GM21528 (cell line): Measurements from ENCODE around the gene TM4SF5.

ENCODE experiments used
- ATAC-seq: cut with Tn5 transposase; IDR thresholded peaks from one replicate; pipeline ENCODE4 v1.9.1; 2021; ENCODE audit warnings: mild to moderate bottlenecking, moderate library complexity; ENCODE audit not compliant: unreplicated experiment, low FRiP score

Gene TM4SF5, protein sequence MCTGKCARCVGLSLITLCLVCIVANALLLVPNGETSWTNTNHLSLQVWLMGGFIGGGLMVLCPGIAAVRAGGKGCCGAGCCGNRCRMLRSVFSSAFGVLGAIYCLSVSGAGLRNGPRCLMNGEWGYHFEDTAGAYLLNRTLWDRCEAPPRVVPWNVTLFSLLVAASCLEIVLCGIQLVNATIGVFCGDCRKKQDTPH

DNA sequence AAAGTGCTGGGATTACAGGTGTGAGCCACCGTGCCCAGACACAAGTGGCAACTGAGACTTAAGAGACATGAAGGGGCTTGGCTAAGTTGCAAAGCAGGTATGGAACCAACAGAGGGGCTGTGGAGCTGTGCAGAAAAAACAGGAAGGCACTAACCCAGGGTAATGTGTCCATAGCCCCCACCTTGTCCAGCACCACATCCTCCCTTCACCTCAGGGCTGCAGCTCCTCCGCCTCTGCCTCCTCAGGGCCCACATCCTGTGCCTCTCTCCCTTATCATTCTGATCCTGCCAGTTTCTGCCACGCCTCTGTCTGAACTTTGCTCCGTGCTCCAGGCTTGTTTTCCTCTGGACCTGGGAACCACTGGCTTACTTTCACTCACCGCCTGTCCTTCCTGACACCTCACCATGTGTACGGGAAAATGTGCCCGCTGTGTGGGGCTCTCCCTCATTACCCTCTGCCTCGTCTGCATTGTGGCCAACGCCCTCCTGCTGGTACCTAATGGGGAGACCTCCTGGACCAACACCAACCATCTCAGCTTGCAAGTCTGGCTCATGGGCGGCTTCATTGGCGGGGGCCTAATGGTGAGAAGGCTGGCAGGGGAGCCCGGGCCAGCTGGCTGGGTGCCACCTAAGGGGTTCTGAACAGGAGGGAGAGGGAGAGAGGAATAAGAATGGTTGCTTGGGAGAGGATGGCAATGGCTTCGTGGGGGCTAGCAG is at the start of gene TM4SF5:
TSS of gene TM4SF5 (plus strand) at position 368 of the 716 bp plus-strand sequence. CDS start at position 405, 37 bp downstream.
- no peak for ATAC-seq

DNA sequence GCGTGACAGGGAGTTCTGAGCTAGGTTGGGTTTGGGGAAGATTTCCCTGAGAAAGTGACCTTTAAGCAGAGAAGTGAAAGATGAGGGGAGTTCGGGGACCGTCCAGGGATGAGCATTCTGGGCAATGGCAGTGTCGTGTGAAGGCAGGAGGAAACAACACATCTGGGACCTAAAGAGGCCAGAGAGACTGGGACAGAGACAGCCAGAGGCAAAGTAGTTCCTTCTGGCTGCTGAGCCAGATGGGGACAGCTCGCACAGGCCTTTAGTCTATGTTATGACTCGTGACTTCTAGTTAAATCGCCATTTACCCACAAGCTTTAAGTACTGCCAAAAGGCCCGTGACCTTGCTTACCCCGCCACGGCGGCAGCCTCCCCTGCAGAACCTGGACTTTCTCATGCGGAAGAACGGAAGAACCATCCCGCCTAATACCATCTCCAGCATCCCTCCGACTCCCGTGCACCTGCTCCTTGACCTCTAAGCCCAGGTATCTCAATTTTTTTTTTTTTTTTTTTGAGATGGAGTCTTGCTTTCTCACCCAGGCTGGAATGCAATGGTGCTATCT is 48.9 kb upstream of the TM4SF5 start:
- no peak for ATAC-seq

DNA sequence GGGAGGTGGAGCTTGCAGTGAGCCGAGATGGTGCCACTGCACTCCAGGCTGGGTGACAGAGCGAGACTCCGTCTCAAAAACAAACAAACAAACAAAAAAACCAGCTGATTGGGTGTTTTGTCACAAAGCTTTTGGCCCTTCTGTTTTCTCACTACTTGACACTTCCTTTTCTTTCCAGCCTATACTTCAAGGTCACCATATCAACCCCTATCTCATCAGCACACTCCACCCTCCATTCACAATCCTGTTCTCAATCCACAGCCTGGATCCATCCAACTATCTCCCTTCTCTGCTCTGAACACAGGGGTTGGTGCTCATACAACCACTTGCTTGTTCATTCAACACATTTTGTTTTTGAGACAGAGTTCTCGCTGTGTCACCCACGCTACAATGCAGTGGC is 47.0 kb upstream of the TM4SF5 start:
- ATAC-seq: no peak

DNA sequence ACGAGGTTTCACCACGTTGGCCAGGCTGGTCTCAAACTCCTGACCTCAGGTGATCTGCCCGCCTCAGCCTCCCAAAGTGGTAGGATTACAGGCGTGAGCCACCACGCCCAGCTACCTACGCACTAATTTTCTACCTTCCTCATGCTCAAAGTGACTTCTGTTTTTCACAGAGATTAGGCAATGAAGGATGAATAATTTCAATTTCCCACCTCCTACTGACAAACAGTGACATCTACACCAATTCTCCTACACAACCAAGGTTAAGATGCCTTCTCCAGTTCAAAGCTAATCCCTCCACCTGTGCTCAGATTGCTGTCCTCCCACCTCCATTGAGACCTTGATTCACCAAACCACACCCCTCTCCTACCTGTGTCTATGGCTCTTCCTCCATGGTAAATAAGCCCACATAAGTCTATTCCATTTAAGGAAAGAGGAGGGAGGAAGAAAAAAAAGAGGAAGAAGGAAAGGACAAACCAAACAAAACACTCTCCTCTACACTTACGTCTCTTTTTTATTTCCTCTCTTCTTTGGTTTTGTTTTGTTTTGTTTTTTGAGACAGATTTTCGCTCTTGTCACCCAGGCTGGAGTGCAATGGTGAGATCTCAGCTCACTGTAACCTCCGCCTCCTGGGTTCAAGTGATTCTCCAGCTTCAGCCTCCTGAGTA is 45.9 kb upstream of the TM4SF5 start:
- no peak for ATAC-seq

DNA sequence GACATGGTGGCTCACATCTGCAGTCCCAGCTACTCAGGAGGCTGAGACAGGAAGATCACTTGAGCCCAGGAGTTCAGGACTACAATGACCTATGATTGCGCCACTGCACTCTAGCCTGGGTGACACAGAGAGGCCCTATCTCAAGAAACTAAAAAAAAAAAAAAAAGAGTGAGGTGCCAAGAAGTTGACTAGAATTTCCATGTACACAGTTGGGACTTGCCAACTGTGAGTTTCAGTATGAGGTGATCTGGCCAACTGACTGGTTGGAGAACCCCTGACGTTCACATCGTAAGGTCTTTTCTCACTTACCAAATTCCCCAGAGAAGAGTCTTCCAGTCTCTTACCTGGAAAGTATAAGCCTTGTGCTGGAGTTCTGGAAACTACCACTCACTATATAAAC is 43.6 kb upstream of the TM4SF5 start:
- ATAC-seq: no peak

DNA sequence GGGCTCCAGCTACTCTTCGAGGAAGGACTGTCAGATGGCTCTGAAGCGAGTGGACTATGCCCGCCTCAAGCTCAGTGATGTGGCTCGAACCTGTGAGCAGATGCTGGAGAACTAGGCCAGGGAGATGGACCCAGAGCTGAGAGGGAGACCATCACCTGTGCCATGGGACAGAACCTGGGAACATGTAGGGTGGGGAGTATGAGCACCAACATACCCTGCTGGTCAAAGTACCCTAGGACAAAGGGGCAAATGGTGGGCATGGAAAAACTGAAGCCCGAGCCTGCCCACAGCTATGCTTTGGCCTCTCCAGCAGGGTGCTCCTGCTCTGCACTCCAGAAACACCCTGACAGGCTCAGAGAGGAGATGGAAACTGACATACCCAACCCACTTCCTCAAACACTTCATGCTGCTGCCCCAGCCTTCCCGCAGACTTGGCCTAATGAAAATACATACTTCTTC is 38.6 kb upstream of the TM4SF5 start:
- no peak for ATAC-seq

DNA sequence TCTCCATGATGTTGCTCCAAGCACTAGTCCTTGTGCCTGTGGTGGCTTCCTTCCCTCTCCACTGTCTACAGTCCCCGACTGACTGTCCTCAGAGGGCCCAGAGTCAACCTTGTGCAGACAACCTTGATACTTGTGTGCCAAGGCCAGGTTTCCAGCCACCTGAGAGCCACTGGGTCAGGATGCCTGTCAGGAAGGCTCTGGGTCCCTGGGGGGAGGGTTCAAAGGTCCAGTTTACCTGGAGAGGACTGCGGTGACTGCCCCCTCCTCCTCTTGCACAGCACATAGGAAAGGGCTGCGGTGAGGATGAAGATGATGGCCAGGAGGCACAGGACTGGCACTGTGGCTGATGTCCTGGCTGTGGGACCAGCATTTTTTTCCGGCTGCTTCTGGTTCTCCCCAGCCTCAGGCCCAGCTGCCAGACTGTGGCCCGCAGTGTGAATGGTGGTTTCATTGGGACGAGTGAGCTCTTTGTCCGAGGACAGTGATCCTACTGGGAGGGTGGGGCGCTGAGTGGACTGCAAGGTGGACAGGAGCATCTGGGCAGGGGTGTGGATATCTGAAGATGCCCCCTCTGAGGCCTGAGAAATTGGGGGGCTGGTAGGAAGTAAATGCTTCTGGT is 36.7 kb upstream of the TM4SF5 start:
- ATAC-seq: no peak

DNA sequence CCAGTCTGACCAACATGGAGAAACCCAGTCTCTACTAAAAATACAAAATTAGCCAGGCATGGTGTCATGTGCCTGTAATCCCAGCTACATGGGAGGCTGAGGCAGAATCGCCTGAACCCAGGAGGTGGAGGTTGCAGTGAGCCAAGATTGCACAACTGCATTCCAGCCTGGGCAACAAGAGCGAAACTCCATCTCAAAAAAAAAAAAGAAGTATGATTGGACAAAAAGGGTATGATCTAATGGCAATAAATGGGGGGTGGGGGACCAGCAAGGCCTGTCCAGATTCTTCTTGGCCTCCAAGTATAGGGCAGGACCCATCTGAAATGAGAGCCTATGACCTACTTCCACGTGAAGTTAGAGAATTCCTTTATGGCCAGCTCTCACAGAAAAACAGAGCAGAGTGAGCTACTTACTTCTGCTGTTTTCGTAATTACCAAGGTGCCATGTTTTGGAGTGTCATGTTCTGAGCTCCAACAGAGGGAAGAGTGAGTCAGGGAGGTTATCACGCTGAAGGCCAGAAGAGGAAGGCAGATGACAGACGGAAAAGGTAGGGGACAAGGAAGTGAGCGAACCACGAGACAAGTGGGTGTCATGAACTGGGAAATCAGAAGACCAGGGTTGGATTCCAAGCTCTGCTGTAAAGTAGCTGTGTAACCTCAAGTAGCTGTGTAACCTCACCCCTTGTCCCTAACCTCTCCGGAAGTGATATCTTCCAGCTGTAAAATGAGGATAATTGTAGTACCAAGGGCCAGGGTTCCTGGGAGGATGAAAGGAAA is 35.6 kb upstream of the TM4SF5 start:
- ATAC-seq: no peak

DNA sequence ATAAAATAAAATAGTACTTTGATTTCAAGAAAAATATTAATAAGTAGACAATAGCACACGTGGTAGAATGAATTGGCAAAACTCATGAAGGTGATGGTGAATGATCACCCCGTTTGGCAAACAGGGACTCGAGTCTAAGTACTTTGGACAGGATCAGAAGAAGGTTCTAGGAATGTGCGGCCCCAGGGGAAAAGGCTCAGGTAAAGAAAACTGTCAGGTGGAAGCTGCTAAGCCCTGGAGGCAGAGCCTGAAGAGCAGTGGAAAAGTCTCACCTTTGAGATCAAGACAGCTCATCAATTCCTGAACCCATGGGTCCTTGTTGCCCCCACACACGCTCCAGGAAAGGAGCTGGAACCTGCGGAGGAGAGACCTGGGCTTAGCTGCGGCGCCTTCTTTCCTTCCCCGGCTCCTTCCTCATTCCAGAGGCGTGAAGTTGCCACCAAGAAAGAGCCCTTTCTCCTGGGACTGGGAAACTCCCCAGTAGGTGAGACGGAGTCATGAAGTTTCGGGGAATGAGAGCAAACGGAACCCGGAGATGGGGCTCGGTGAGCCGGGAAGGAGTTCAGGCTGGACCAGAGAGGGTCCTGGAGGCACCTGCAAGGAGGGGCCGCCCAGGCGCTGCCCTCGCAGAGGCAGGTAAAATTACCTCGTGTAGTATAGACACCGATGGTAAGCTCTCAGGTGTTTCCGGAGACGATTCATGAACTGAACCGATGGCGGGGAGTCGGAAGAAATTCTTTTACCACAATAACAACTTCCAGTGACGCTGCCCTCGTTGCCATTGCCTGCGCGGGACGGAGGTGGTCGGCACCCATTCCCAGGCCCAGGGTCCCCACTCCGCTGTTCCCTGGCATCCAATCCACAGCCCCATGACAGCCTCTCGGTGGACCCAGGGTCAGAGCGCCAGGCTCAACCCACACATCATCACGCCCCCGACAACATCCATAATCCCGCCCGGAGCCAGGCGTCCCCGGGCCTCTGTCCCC is 33.3 kb upstream of the TM4SF5 start:
- no peak for ATAC-seq

DNA sequence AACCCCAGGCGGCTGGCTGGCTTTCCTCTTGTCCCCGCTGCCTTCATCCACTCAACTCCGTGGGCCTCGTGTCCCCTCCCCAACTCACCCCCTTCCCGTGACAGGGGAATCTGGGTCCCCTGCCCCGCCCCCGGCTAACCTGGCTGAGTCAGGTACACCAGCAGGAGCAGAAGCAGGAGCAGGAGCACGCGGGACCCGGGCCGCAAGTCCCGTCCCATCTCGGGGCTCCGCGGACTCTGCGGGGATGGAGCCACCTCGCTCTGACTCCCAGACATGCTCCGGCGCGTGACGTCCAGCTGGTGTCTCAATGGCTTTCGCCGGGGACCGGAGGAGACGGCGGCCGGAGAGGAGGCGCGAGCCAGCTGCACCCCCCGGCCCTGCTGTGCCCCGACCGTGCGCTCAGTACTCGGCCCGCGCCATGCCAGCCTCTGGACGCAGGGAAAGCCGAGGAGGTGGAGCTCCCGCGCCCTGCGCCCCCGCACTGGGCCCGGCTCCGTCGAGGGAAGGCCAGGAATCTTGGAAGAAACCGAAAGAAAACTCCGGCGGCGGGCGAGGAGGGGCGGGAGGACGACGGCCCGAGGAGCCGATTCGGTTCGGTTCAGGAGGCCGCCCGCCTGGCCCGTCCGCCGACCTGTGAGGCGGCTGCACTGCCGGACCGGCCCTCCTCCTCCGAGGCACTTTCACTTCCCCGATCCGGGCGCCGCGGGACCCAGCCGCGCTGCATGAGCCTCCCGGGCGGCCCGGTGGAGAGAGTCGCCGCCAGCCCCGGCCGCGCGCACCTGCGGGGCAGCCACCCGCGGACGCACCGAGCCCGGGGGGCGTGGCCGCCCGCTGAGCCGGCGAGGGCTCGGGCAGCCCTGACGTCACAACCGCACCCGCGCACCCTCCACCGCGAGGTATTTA is 32.3 kb upstream of the TM4SF5 start, which contains the start of the genes CXCL16 and ZMYND15:
TSS of gene CXCL16 (minus strand) at position 807 of the 903 bp plus-strand sequence. CDS start at position 218, 589 bp downstream.
TSS of gene ZMYND15 (plus strand) at position 712 of the 903 bp plus-strand sequence. CDS start 716 bp downstream, outside the sequence.
- no peak for ATAC-seq

DNA sequence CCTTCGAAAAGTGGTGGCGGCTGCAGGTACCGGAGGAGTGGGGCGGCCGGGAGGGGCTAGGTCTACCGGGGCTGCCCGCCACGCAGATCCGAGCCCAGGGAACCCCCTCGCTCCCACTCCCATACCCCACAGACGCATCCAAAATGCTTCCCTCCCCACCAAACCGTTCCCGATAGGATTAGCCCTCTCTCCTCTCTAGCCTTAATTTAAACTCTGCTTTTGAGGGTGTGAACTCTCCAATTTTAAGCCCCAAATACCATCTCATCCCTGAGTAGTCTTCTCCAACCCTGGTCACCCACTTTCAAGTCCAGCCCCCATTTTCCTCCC is 31.7 kb upstream of the TM4SF5 start:
- ATAC-seq: no peak

DNA sequence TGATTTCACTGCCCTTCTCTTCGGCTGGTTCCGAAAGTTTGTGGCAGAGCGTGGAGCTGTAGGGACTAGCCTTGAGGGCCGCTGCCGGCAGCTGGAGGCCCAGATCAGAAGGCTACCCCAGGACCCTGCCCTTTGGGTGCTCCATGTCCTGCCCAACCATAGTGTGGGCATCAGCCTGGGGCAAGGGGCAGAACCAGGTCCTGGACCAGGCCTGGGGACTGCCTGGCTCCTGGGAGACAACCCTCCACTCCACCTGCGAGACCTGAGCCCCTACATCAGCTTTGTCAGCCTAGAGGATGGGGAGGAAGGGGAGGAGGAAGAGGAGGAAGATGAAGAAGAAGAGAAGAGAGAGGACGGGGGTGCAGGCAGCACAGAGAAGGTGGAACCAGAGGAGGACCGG is 31.1 kb upstream of the TM4SF5 start:
- no peak for ATAC-seq

DNA sequence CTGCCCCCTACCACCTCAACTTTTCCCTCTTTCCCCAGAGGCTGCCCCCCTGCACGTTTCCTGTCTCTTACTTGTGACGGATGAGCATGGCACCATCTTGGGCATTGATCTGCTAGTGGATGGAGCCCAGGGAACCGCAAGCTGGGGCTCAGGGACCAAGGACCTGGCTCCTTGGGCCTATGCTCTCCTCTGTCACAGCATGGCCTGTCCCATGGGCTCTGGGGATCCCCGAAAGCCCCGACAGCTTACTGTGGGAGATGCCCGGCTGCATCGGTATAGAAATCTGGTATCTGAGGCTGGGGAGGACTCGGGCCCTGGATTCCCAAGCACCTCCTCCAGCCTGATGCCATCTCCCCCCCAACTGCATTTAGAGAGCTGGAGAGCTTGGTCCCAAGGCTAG is 30.1 kb upstream of the TM4SF5 start:
- no peak for ATAC-seq

DNA sequence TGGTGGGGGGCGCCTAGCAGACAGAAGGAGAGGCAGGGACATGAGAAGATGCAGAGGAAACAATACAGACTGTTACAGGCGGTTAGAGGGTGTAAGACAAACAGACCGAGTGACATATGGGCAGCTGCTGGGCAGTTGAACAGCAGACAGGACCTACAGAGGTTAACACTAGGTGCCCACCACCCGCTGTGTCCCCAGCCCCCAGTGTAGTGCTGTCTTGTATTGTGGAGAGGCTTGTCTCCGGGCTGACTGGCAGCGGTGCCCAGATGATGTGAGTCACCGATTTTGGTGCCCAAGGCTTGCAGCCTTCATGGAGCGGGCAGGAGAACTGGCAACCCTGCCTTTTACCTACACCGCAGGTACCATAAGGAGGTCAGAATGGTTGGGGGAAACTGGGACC is 29.6 kb upstream of the TM4SF5 start:
- ATAC-seq: no peak

DNA sequence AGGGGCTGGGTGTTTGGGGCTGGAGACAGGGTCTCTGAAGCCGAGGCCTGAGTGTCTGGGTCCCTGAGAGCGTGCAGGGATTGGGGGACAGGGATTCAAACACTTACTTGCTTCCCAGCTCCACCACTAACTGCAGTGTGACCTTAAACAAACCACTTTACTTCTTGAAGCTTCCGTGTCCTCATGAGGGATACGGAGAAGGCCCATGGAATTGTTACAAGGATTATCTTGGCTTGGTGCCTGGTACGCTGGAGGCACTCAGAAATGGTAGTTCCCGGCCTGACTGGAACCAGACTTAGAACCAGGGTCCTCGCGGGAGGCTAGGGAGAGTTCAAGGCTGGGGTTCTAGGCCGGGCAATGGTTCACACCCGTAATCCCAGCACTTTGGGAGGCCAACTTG is 29.1 kb upstream of the TM4SF5 start:
- ATAC-seq: no peak

DNA sequence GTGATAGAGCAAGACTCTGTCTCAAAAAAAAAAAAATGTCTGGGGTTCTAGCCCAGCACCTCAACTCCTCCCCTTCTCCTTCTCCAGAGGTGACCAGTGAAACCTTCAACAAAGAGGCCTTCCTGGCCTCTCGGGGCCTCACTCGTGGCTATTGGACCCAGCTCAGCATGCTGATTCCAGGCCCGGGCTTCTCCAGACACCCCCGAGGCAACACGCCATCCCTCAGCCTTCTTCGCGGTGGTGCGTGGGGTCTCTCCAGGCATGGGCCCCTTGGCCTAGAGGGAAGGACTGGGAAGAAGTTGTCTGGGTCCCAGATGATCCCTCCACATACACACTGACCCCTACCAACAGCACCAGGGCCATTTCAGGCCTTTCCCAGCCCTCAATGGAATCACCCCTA is 28.5 kb upstream of the TM4SF5 start:
- ATAC-seq: no peak

DNA sequence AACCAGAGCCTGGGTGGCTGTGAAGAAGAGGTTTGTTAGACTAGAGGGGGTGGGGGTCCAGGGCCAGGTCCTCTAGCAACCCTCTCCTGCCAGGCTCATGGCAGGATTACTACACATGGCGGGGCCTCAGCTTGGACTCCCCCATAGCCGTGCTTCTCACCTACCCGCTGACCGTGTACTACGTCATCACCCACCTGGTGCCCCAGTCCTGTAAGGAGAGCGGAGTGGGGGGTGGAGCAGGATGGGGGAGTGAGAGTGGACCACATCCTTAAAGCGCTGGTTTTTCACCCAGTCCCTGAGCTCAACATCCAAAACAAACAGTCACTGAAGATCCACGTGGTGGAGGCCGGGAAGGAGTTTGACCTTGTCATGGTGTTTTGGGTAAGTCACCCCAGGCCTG is 27.8 kb upstream of the TM4SF5 start:
- no peak for ATAC-seq
